Activated CD8-positive, alpha-beta memory T cell treated with anti-CD3 and anti-CD28 coated beads, Interleukin-2, amount 10 ng/mL, durations not matched to agents 7 days and 5 days (primary cell): Measurements from ENCODE around the gene DCAF6. TPM values are rescaled to one million over a fixed set of nuclear protein-coding genes. Genes with fewer than 3 reads are reported as not detected.

Experiments used
- ATAC-seq: fragments of 150-1000 bp; cut with Tn5 transposase; one replicate; pipeline ENCODE4 v1.10.0; 2021; ENCODE audit warnings: moderate library complexity
- CTCF ChIA-PET: fragments of 350-600 bp; sonication (Branson Sonifier 250); formaldehyde crosslinking; loops from one replicate; lab custom pipeline; 2021; ENCODE audit warnings: antibody characterized with exemption; lab: Charles Lee
- DNase-seq: peaks from one replicate; pipeline ENCODE4 v3.0.0-alpha.2; 2020
- H3K27ac Mint-ChIP-seq: one replicate; pipeline ENCODE4 v1.8.0; 2021; ENCODE audit warnings: mild to moderate bottlenecking, mixed read lengths
- H3K27me3 Mint-ChIP-seq: one replicate; pipeline ENCODE4 v1.8.0; 2021; ENCODE audit warnings: mixed read lengths
- H3K36me3 Mint-ChIP-seq: one replicate; pipeline ENCODE4 v1.8.0; 2021; ENCODE audit warnings: mild to moderate bottlenecking, mixed read lengths
- H3K4me1 Mint-ChIP-seq: one replicate; pipeline ENCODE4 v1.8.0; 2021; ENCODE audit warnings: mixed read lengths
- H3K4me3 Mint-ChIP-seq: one replicate; pipeline ENCODE4 v1.8.0; 2021; ENCODE audit warnings: mild to moderate bottlenecking, moderate library complexity, mixed read lengths
- H3K9me3 Mint-ChIP-seq: one replicate; pipeline ENCODE4 v1.8.0; 2022; ENCODE audit warnings: low read depth, mixed read lengths
- total RNA-seq, 2 experiments: library from RNA; stranded (reverse); gene quantifications; one replicate each; pipeline ENCODE4 v1.2.3, GENCODE V29; 2021

DCAF6 gene
- total RNA-seq, 2 experiments from 2014 or later = 27.5 to 31.1 TPM

DNA sequence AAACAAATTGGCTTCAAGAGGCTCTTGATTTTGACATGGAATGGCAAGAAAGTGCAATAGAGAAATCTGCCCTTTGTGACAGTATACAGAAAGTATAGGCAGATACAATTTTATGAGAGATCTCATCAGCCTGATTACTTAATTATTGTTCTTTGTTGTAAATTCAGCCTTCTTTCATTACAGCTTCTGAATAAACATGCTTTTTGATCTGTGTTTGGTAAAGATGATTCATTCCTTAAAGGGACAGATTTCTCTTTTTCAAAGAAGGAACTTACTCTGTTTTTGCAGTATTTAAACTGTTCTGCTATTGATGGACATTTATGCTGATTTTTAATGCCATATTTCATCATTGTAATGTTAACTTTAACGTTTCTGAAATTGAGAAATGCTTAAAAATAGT is 14.1 kb downstream of the DCAF6 start:
- Mint-ChIP-seq H3K27me3 (no peaks in the 10 kb centered on the region), H3K4me1 (peaks cover 25% of the 10 kb centered on the region), H3K9me3 (peaks cover 3% of the 10 kb centered on the region), H3K4me3 (no peak overlapping the region), H3K36me3 (peaks cover 44% of the 10 kb centered on the region), H3K27ac (no peak overlapping the region)
- no peak for ATAC-seq
- no peak for DNase-seq
- CTCF ChIA-PET = no interaction called here

DNA sequence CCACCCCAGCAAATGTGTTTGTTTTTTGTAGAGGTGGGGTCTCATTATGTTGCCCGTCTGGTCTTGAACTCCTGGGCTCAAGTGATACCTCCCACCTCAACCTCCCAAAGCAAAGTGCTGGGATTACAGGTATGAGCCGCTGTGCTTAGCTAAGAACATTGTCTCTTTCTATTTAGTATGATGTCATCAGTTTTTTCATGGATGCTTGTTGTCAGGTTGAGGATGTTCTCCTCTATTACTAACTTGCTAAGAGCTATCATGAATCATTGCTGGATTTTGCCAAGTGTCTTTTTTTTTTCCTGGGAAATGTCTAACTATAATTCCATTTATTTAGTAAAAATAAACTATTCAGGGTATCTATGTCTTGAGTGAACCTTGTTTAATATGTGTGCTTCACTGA is 19.4 kb downstream of the DCAF6 start:
- no peaks in the 10 kb centered on the region for H3K9me3 Mint-ChIP-seq

DNA sequence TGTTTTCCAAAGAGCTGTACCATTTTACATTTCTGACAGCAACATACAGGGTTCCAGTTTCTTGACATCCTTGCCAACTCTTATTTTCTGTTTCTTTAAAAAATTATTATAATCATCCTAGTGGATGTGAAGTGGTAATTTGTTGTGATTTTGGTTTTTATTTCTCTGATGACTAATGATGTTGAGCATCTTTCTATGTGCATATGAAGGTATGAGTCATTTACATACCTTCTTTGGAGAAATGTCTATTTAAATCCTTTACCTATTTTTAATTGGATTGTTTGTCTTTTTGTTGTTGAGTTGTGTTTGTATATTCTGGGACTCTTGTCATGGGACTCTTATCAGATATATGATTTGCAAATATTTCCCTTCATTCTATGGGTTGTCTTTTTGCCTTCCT is 21.2 kb downstream of the DCAF6 start:
- no peaks in the 10 kb centered on the region for H3K27me3 Mint-ChIP-seq
- DNase-seq = no peak
- CTCF ChIA-PET = no interaction called here
- no peak for ATAC-seq
- H3K9me3 Mint-ChIP-seq = no peaks in the 10 kb centered on the region
- peaks cover 3% of the 10 kb centered on the region for H3K4me1 Mint-ChIP-seq
- H3K36me3 Mint-ChIP-seq = peaks cover 31% of the 10 kb centered on the region
- no peak overlapping the region for H3K4me3 Mint-ChIP-seq
- H3K27ac Mint-ChIP-seq = no peak overlapping the region

More for the DNA sequence above, 19.4 kb downstream of the DCAF6 start:
- no peak for DNase-seq
- Mint-ChIP-seq H3K4me1 (peaks cover 8% of the 10 kb centered on the region), H3K27me3 (no peaks in the 10 kb centered on the region), H3K36me3 (peaks cover 30% of the 10 kb centered on the region), H3K4me3 (no peak overlapping the region), H3K27ac (no peak overlapping the region)
- CTCF ChIA-PET = no interaction called here
- no peak for ATAC-seq

DNA sequence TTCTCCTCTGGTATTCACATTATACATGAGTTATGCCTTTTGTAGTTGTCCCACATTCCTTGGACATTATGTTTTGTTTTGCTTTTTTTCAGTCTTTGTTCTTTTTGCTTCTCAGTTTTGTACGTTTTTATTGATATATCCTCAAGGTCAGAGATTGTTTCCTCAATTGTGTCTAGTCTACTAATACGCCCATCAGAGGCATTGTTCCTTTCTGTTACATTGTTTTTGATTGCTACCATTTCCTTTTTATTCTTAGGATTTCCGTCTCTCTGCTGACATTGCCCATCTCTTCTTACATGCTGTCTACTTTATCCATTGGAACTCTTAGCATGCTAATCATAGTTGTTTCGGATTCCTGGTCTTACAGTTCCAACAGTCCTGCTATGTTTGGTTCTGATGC is 28.2 kb downstream of the DCAF6 start:
- H3K4me1 Mint-ChIP-seq = no peaks in the 10 kb centered on the region
- H3K27me3 Mint-ChIP-seq = no peaks in the 10 kb centered on the region
- no peak overlapping the region for H3K4me3 Mint-ChIP-seq
- H3K9me3 Mint-ChIP-seq = no peaks in the 10 kb centered on the region
- DNase-seq = no peak
- ATAC-seq = no peak
- H3K36me3 Mint-ChIP-seq = peaks cover 16% of the 10 kb centered on the region
- H3K27ac Mint-ChIP-seq = no peak overlapping the region
- CTCF ChIA-PET = no interaction called here

DNA sequence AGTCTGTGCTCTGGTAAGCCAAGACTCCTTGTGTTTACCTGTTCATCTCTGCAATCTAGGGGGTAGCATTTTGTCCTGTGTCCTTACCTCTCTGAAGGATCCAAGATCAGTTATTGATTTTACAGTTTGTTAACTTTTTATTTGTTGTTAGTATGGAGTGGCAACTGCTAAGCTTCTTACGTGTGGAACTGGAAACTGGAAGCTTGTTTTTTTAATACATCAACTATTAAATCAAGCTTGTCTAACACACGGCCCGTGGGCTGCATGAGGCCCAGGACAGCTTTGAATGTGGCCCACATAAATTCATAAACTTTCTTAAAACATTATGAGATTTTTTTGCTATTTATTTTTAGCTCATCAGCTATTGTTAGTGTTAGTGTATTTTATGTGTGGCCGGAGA is 29.6 kb downstream of the DCAF6 start:
- no peaks in the 10 kb centered on the region for H3K4me1 Mint-ChIP-seq
- ATAC-seq = no peak
- peaks cover 15% of the 10 kb centered on the region for H3K36me3 Mint-ChIP-seq
- no peaks in the 10 kb centered on the region for H3K9me3 Mint-ChIP-seq
- H3K27me3 Mint-ChIP-seq = no peaks in the 10 kb centered on the region
- no peak for DNase-seq
- no peak overlapping the region for H3K4me3 Mint-ChIP-seq
- CTCF ChIA-PET = interaction anchor here (1.3 kb wide), 1 partner anchor 13 kb away, joined by 3 read pairs; no protein-coding TSS in a partner anchor
- H3K27ac Mint-ChIP-seq = no peak overlapping the region

DNA sequence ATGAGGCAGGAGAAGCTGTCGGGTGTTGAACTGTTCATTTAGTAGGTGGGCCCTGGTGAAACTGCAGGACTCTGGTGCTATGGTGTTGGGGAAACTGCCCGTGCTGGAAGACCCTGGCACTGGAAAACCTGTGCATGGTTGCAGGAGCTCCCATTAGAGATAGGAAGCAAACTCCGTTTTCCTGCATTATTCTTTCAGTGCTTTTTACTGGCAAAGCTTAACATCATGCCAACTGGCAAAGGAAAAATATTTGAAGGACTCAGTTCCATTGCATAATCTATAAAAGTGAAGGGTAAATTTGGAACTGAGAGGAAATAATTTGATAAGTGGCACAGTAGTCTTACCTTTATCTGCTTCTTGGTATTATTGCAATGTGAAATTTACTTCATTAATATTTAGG is 32.1 kb downstream of the DCAF6 start:
- no peaks in the 10 kb centered on the region for H3K9me3 Mint-ChIP-seq
- ATAC-seq (no peak), DNase-seq (no peak)
- no peaks in the 10 kb centered on the region for H3K27me3 Mint-ChIP-seq
- CTCF ChIA-PET = no interaction called here
- H3K27ac Mint-ChIP-seq = no peak overlapping the region
- H3K4me1 Mint-ChIP-seq = no peaks in the 10 kb centered on the region
- peaks cover 11% of the 10 kb centered on the region for H3K36me3 Mint-ChIP-seq
- H3K4me3 Mint-ChIP-seq = no peak overlapping the region

DNA sequence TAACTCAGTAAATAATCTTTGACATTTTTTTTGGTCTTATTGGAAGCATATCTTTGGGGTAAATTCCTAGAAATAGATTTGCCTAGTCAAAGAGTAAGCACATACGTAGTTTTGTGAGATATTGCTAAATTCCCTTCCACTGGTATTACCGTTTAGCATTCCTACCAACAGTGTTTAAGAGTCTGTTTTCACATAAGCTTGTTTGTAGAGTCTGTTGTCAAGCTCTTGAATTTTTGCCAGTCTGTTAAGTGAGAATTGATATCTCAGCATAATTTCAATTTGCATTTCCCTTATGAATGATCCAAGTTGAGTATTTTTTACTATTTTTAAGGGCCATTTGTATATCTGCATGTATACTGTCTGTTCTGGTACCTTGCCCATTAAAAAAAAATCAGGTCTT is 37.3 kb downstream of the DCAF6 start:
- ATAC-seq (no peak), DNase-seq (no peak)
- Mint-ChIP-seq H3K4me1 (peaks cover 4% of the 10 kb centered on the region), H3K36me3 (peaks cover 36% of the 10 kb centered on the region), H3K27ac (no peak overlapping the region), H3K4me3 (no peak overlapping the region), H3K27me3 (no peaks in the 10 kb centered on the region), H3K9me3 (no peaks in the 10 kb centered on the region)
- CTCF ChIA-PET = no interaction called here

DNA sequence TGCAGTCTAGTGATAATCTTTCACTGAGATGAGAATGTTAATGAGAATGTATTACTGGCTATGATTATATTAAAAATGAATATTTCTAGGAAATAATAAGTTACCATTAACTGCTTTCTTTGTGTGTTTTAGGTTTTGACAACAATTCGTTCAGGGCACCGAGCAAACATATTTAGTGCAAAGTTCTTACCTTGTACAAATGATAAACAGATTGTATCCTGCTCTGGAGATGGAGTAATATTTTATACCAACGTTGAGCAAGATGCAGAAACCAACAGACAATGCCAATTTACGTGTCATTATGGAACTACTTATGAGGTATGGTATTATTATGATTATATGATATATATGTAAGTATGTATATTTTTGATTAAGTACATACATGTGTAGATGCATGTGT is 38.2 kb downstream of the DCAF6 start:
- Mint-ChIP-seq H3K4me1 (peaks cover 4% of the 10 kb centered on the region), H3K4me3 (no peak overlapping the region), H3K9me3 (no peaks in the 10 kb centered on the region), H3K36me3 (peaks cover 41% of the 10 kb centered on the region), H3K27ac (no peak overlapping the region), H3K27me3 (no peaks in the 10 kb centered on the region)
- CTCF ChIA-PET = no interaction called here
- DNase-seq (no peak), ATAC-seq (no peak)

DNA sequence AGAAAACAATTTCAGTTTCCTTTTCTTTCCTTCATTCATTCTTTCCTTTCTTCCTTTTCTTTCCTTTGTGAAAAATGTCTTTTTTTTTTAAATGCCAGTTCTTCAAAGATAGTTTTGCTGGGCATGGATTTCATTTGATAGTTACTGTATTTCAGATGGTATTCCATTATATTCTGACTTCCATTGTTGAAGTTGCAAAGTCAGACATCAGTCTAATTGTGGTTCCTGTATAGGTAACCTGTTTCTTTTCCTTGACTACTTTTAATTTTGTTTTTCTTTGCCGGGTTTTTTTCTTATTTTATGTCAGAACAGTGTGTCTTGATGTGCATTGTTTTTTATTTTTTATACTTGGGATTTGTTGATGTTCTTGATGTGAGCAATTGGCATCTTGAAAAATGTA is 40.8 kb downstream of the DCAF6 start:
- Mint-ChIP-seq H3K27ac (no peak overlapping the region), H3K9me3 (no peaks in the 10 kb centered on the region), H3K4me3 (no peak overlapping the region), H3K4me1 (peaks cover 4% of the 10 kb centered on the region), H3K36me3 (peaks cover 55% of the 10 kb centered on the region), H3K27me3 (no peaks in the 10 kb centered on the region)
- DNase-seq (no peak), ATAC-seq (no peak)
- CTCF ChIA-PET = no interaction called here

DNA sequence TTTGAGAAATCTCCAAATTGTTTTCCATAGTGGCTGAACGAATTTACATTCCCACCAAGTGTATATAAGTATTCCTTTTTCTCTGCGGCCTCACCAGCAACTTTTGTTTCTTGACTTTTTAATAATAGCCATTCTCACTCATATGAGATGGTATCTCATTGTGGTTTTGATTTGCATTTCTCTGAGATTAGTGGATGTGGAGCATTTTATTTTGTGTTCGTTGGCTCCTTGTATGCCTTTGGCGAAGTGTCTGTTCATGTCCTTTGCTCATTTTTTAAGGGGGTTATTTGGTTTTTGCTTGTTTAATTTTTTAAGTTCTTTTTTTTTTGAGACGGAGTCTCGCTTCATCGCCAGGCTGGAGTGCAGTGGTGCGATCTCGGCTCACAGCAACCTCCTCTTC is 45.5 kb downstream of the DCAF6 start:
- Mint-ChIP-seq H3K27me3 (no peaks in the 10 kb centered on the region), H3K27ac (no peak overlapping the region), H3K4me1 (peaks cover 4% of the 10 kb centered on the region), H3K9me3 (no peaks in the 10 kb centered on the region), H3K36me3 (peaks cover 51% of the 10 kb centered on the region), H3K4me3 (no peak overlapping the region)
- DNase-seq (no peak), ATAC-seq (no peak)
- CTCF ChIA-PET = interaction anchor here (1.1 kb wide), 1 partner anchor 12 kb away, joined by 3 read pairs; no protein-coding TSS in a partner anchor

DNA sequence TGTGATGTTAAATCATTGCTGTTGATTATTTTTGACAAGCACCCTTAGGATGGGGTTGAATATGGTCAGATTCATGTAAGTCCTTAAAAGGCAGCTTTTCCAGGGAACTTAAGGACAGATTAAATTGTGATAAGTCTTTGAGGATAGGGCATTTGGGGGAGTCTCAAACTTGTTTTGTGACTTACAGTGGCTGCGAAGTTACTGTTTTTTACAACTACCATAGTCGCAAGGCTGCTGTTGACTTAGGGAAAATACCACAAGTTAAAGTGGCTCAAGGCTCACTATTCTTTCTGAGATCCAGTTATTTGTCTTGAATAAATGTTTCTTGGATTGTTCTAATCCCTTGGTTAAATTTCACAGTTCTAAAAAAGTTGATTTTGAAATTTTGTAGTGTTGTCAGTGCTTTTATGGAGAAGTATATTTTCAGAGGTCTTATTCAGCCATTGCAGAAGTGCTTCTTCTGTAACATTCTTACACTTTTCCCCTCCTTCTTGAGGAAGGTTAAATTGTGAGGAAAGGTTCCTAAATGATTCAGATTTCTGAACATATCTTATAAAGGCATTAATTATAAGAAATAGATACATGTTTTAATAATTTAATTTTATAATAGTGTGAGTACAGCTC is 47.4 kb downstream of the DCAF6 start:
- Mint-ChIP-seq H3K4me1 (no peaks in the 10 kb centered on the region), H3K4me3 (no peak overlapping the region), H3K9me3 (no peaks in the 10 kb centered on the region), H3K27ac (no peak overlapping the region), H3K27me3 (no peaks in the 10 kb centered on the region), H3K36me3 (peaks cover 34% of the 10 kb centered on the region)
- CTCF ChIA-PET = no interaction called here
- ATAC-seq (no peak), DNase-seq (no peak)

DNA sequence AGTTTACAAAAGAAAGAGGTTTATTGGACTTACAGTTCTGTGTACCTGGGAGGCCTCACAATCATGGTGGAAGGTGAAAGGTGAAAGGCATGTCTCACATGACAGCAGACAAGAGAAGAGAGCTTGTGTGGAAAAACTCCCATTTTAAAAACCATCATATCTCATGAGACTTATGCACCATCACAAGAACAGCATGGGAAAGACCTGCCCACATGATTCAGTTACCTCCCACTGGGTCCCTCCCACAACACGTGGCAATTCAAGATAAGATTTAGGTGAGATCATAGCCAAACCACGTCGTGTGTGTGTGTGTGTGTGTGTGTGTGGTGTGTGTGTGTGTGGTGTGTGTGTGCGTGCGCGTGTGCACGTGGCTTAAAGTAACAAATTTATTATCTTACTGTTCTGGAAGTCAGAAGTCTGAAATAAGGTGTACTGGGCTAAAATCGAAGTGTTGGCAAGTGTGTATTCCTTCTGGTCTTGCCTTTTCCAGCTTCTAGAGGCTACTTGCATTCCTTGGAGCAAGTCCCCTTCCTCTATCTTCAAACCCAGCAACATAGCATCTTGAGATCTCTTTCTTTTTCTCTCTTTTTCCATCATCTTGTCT is 48.5 kb downstream of the DCAF6 start:
- H3K4me3 Mint-ChIP-seq = no peak overlapping the region
- H3K9me3 Mint-ChIP-seq = no peaks in the 10 kb centered on the region
- CTCF ChIA-PET = interaction anchor here (0.6 kb wide), 1 partner anchor 9 kb away, joined by 3 read pairs; no protein-coding TSS in a partner anchor
- H3K27me3 Mint-ChIP-seq = no peaks in the 10 kb centered on the region
- DNase-seq (no peak), ATAC-seq (no peak)
- no peaks in the 10 kb centered on the region for H3K4me1 Mint-ChIP-seq
- peaks cover 30% of the 10 kb centered on the region for H3K36me3 Mint-ChIP-seq
- no peak overlapping the region for H3K27ac Mint-ChIP-seq

DNA sequence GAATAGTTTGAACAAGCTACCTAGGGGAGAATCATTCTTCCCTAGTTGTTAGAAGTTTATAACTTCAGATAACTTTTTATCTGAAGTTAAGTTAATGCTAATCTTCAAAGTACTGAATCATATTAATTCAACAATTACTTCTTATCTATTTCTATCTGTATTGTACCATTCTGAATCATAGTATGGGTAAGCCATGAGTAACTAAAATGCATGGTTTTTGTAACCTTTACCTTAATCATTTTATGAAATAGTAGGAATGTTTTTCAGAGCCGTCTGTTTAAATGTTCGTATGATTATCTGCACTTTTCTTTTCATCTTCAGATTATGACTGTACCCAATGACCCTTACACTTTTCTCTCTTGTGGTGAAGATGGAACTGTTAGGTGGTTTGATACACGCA is 50.7 kb downstream of the DCAF6 start:
- DNase-seq (no peak), ATAC-seq (no peak)
- Mint-ChIP-seq H3K4me3 (no peak overlapping the region), H3K36me3 (peaks cover 22% of the 10 kb centered on the region), H3K27ac (no peak overlapping the region), H3K9me3 (no peaks in the 10 kb centered on the region), H3K27me3 (no peaks in the 10 kb centered on the region), H3K4me1 (no peaks in the 10 kb centered on the region)
- CTCF ChIA-PET = no interaction called here

DNA sequence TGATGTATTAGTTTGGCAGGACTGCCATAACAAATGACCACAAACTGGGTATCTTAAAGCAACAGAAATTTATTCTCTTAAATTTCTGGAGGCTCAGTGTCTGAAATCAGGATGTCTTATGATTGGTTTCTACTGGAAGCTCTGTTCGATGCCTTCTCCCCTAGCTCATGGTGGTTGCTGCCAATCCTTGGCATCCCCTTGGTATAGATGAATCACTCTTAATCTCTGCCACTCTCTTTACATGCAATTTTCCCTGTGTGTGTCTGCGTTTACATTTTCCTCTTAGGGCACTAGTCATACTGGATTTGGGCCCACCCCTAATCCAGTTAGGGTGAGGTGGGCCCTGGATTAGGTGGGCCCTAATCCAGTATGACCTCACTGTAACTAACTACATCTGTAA is 55.1 kb downstream of the DCAF6 start:
- DNase-seq (no peak), ATAC-seq (no peak)
- Mint-ChIP-seq H3K27me3 (no peaks in the 10 kb centered on the region), H3K27ac (no peak overlapping the region), H3K9me3 (no peaks in the 10 kb centered on the region), H3K4me3 (no peak overlapping the region), H3K4me1 (peaks cover 4% of the 10 kb centered on the region), H3K36me3 (peaks cover 15% of the 10 kb centered on the region)
- CTCF ChIA-PET = no interaction called here
